T-helper 17 cell (primary cell): Measurements from ENCODE around the gene SHISA3. TPM values are rescaled to one million over a fixed set of nuclear protein-coding genes. Genes with fewer than 3 reads are reported as not detected.

Experiments used
- ATAC-seq: fragments of 150-1000 bp; cut with Tn5 transposase; 2 replicates; pipeline ENCODE4 v1.10.0; 2021; ENCODE audit warnings: mild to moderate bottlenecking, moderate library complexity
- DNase-seq, 3 donors: peaks; one replicate each; pipeline versions ENCODE4 v3.0.0 to v3.0.0-alpha.2; 2020 to 2021
- H3K9me3 ChIP-seq: one replicate; pipeline ENCODE4 v1.7.0; 2013; ENCODE audit warnings: low read length, mild to moderate bottlenecking; ENCODE audit not compliant: control insufficient read depth, poor library complexity, severe bottlenecking
- H3K27ac Mint-ChIP-seq: one replicate; pipeline ENCODE4 v1.8.0; 2022; ENCODE audit warnings: mild to moderate bottlenecking, moderate library complexity, mixed read lengths
- H3K27me3 Mint-ChIP-seq: one replicate; pipeline ENCODE4 v1.8.0; 2022; ENCODE audit warnings: mixed read lengths
- H3K36me3 Mint-ChIP-seq: one replicate; pipeline ENCODE4 v1.8.0; 2022; ENCODE audit warnings: low read depth, mixed read lengths
- H3K4me1 Mint-ChIP-seq: one replicate; pipeline ENCODE4 v1.8.0; 2022; ENCODE audit warnings: mild to moderate bottlenecking, mixed read lengths
- H3K4me3 Mint-ChIP-seq: one replicate; pipeline ENCODE4 v1.8.0; 2022; ENCODE audit warnings: mild to moderate bottlenecking, moderate library complexity, mixed read lengths
- total RNA-seq, 4 donors: library from RNA in 2 of 4; stranded (reverse) in 2 of 4; gene quantifications; one replicate each; pipeline ENCODE4 v1.2.3 and lab custom pipeline; 2022 to 2026

SHISA3 gene
- not detected for total RNA-seq
- 0 reads per million in 2 donors for total RNA-seq (lab: John Stamatoyannopoulos, UW)

- Mint-ChIP-seq H3K27me3 (peaks cover 58% of the 10 kb centered on the region), H3K36me3 (peaks cover 2% of the 10 kb centered on the region), H3K4me1 (peaks cover 15% of the 10 kb centered on the region), H3K27ac (no peak within 1 kb of the TSS), H3K4me3 (peak within 1 kb of the TSS; percentile 89)
- DNase-seq (no peak), ATAC-seq (peak; percentile 62)
- H3K9me3 ChIP-seq, result no peaks in the 10 kb centered on the region
Observed at GRCh38 chr4:42396752-42397634, at the start of gene SHISA3. SHISA3 (plus strand) TSS chr4:42397488; CDS start chr4:42398057, 569 bp downstream.

GRCh38 chr4:42348247-42348646, 49.0 kb upstream of the SHISA3 start:
- Mint-ChIP-seq H3K4me1 (peaks cover 2% of the 10 kb centered on the region), H3K36me3 (peaks cover 2% of the 10 kb centered on the region), H3K4me3 (no peak overlapping the region), H3K27ac (no peak overlapping the region), H3K27me3 (peaks cover 51% of the 10 kb centered on the region)
- no peak for ATAC-seq
- no peaks in the 10 kb centered on the region for H3K9me3 ChIP-seq
- DNase-seq, result no peak

- ATAC-seq (no peak), DNase-seq (no peak)
- Mint-ChIP-seq H3K4me1 (peaks cover under 1% of the 10 kb centered on the region), H3K36me3 (peaks cover 2% of the 10 kb centered on the region), H3K4me3 (no peak overlapping the region), H3K27ac (no peak overlapping the region), H3K27me3 (peaks cover 46% of the 10 kb centered on the region)
- H3K9me3 ChIP-seq, result no peaks in the 10 kb centered on the region
Observed at GRCh38 chr4:42348692-42349091, 48.6 kb upstream of the SHISA3 start.

- Mint-ChIP-seq H3K27me3 (peaks cover 54% of the 10 kb centered on the region), H3K36me3 (peaks cover 2% of the 10 kb centered on the region), H3K4me1 (no peaks in the 10 kb centered on the region), H3K27ac (no peak overlapping the region), H3K4me3 (no peak overlapping the region)
- DNase-seq, result no peak
- no peak for ATAC-seq
- no peaks in the 10 kb centered on the region for H3K9me3 ChIP-seq
Observed at GRCh38 chr4:42350611-42351182, 46.6 kb upstream of the SHISA3 start.

GRCh38 chr4:42352049-42352448, 45.2 kb upstream of the SHISA3 start:
- H3K9me3 ChIP-seq, result no peaks in the 10 kb centered on the region
- Mint-ChIP-seq H3K27ac (no peak overlapping the region), H3K36me3 (peaks cover 7% of the 10 kb centered on the region), H3K27me3 (peaks cover 63% of the 10 kb centered on the region), H3K4me1 (no peaks in the 10 kb centered on the region), H3K4me3 (no peak overlapping the region)
- DNase-seq (no peak), ATAC-seq (no peak)

- H3K36me3 Mint-ChIP-seq, result peaks cover 4% of the 10 kb centered on the region
- no peaks in the 10 kb centered on the region for H3K9me3 ChIP-seq
- peaks cover 3% of the 10 kb centered on the region for H3K4me1 Mint-ChIP-seq
- H3K27me3 Mint-ChIP-seq, result peaks cover 56% of the 10 kb centered on the region
- ATAC-seq (no peak), DNase-seq (no peak)
- H3K4me3 Mint-ChIP-seq, result no peak overlapping the region
- no peak overlapping the region for H3K27ac Mint-ChIP-seq
Observed at GRCh38 chr4:42357325-42357724, 40.0 kb upstream of the SHISA3 start.

GRCh38 chr4:42359711-42360110, 37.6 kb upstream of the SHISA3 start:
- ATAC-seq (no peak), DNase-seq (no peak)
- peaks cover 4% of the 10 kb centered on the region for H3K36me3 Mint-ChIP-seq
- H3K4me1 Mint-ChIP-seq, result peaks cover 3% of the 10 kb centered on the region
- H3K9me3 ChIP-seq, result no peaks in the 10 kb centered on the region
- H3K27ac Mint-ChIP-seq, result no peak overlapping the region
- peaks cover 38% of the 10 kb centered on the region for H3K27me3 Mint-ChIP-seq
- H3K4me3 Mint-ChIP-seq, result no peak overlapping the region

- ATAC-seq (no peak), DNase-seq (no peak)
- no peaks in the 10 kb centered on the region for H3K9me3 ChIP-seq
- H3K36me3 Mint-ChIP-seq, result peaks cover 4% of the 10 kb centered on the region
- H3K4me3 Mint-ChIP-seq, result no peak overlapping the region
- H3K27ac Mint-ChIP-seq, result no peak overlapping the region
- H3K4me1 Mint-ChIP-seq, result peaks cover 3% of the 10 kb centered on the region
- peaks cover 33% of the 10 kb centered on the region for H3K27me3 Mint-ChIP-seq
Observed at GRCh38 chr4:42360256-42360669, 37.0 kb upstream of the SHISA3 start.

GRCh38 chr4:42361456-42361855, 35.8 kb upstream of the SHISA3 start:
- Mint-ChIP-seq H3K4me3 (no peak overlapping the region), H3K36me3 (no peaks in the 10 kb centered on the region), H3K27ac (no peak overlapping the region), H3K27me3 (peaks cover 22% of the 10 kb centered on the region), H3K4me1 (peaks cover 3% of the 10 kb centered on the region)
- H3K9me3 ChIP-seq, result no peaks in the 10 kb centered on the region
- DNase-seq (no peak), ATAC-seq (no peak)

- H3K4me3 Mint-ChIP-seq, result no peak overlapping the region
Observed at GRCh38 chr4:42362591-42362990, 34.7 kb upstream of the SHISA3 start.

GRCh38 chr4:42363614-42364013, 33.7 kb upstream of the SHISA3 start:
- no peak for ATAC-seq
- no peaks in the 10 kb centered on the region for H3K9me3 ChIP-seq
- Mint-ChIP-seq H3K4me1 (no peaks in the 10 kb centered on the region), H3K36me3 (no peaks in the 10 kb centered on the region), H3K27ac (no peak overlapping the region), H3K4me3 (no peak overlapping the region), H3K27me3 (peaks cover 30% of the 10 kb centered on the region)
- no peak for DNase-seq

More at GRCh38 chr4:42362591-42362990, 34.7 kb upstream of the SHISA3 start:
- H3K4me1 Mint-ChIP-seq, result no peaks in the 10 kb centered on the region
- no peak for ATAC-seq
- no peaks in the 10 kb centered on the region for H3K9me3 ChIP-seq
- no peak for DNase-seq
- H3K27me3 Mint-ChIP-seq, result peaks cover 30% of the 10 kb centered on the region
- no peaks in the 10 kb centered on the region for H3K36me3 Mint-ChIP-seq
- no peak overlapping the region for H3K27ac Mint-ChIP-seq

- Mint-ChIP-seq H3K4me1 (no peaks in the 10 kb centered on the region), H3K27ac (no peak overlapping the region), H3K27me3 (peaks cover 26% of the 10 kb centered on the region), H3K4me3 (no peak overlapping the region), H3K36me3 (no peaks in the 10 kb centered on the region)
- H3K9me3 ChIP-seq, result no peaks in the 10 kb centered on the region
- no peak for ATAC-seq
- DNase-seq, result no peak
Observed at GRCh38 chr4:42364266-42365053, 32.8 kb upstream of the SHISA3 start.

- H3K4me3 Mint-ChIP-seq, result no peak overlapping the region
- no peak overlapping the region for H3K27ac Mint-ChIP-seq
- peaks cover 19% of the 10 kb centered on the region for H3K27me3 Mint-ChIP-seq
- no peaks in the 10 kb centered on the region for H3K36me3 Mint-ChIP-seq
- H3K9me3 ChIP-seq, result no peaks in the 10 kb centered on the region
- DNase-seq (no peak), ATAC-seq (no peak)
- no peaks in the 10 kb centered on the region for H3K4me1 Mint-ChIP-seq
Observed at GRCh38 chr4:42366959-42367358, 30.3 kb upstream of the SHISA3 start.
